Measurements from ENCODE around the gene RCOR3.
A peak's percentile ranks its signal among the peaks of the same experiment; 100 is the strongest.
"Not testable (repeated sequence)": the region's sequence is repeated elsewhere in the genome, so short reads cannot be mapped to it uniquely, and the experiment has no call there.

The RCOR3 gene

GRCh38 chr1:211260141-211261107 is 1.3 kb downstream of the RCOR3 start:
- peak overlapping the region; percentile 60; the same call in 1 of the 2 replicates for H3K27ac ChIP-seq (ENCODE audit: low read depth, low read length)
- H3K9ac ChIP-seq (ENCODE audit: low read depth, low read length): peak overlapping the region; percentile 70
- peaks cover 19% of the 10 kb centered on the region for H3K4me1 ChIP-seq (ENCODE audit: insufficient read depth, low read length)
- WGBS: under 1% methylated on average over 58 of the region's 59 CpGs
- peak overlapping the region; percentile 91 for H3K4me3 ChIP-seq (ENCODE audit: low read length)
- no peaks in the 10 kb centered on the region for H3K9me3 ChIP-seq (ENCODE audit: insufficient read depth, low read depth, low read length)
- no peaks in the 10 kb centered on the region for H3K27me3 ChIP-seq (ENCODE audit: insufficient read depth, low read length)
- H3K36me3 ChIP-seq (ENCODE audit: insufficient read depth, low read length): peaks cover 21% of the 10 kb centered on the region

GRCh38 chr1:211261229-211261628 is 2.1 kb downstream of the RCOR3 start:
- H3K9ac ChIP-seq (ENCODE audit: low read depth, low read length): peak overlapping the region; percentile 70; the same call in 1 of the 2 replicates
- 83% methylated on average over 1 of the region's 2 CpGs for WGBS
- H3K27ac ChIP-seq (ENCODE audit: low read depth, low read length): no peak overlapping the region
- peaks cover 26% of the 10 kb centered on the region for H3K36me3 ChIP-seq (ENCODE audit: insufficient read depth, low read length)
- H3K4me3 ChIP-seq (ENCODE audit: low read length): peak overlapping the region; percentile 91
- no peaks in the 10 kb centered on the region for H3K9me3 ChIP-seq (ENCODE audit: insufficient read depth, low read depth, low read length)
- peaks cover 17% of the 10 kb centered on the region for H3K4me1 ChIP-seq (ENCODE audit: insufficient read depth, low read length)
- H3K27me3 ChIP-seq (ENCODE audit: insufficient read depth, low read length): no peaks in the 10 kb centered on the region

GRCh38 chr1:211263022-211263421 is 3.9 kb downstream of the RCOR3 start:
- peaks cover 44% of the 10 kb centered on the region for H3K36me3 ChIP-seq (ENCODE audit: insufficient read depth, low read length)
- not testable (repeated sequence) for H3K4me1 ChIP-seq (ENCODE audit: insufficient read depth, low read length); H3K9ac ChIP-seq (ENCODE audit: low read depth, low read length); H3K9me3 ChIP-seq (ENCODE audit: insufficient read depth, low read depth, low read length); H3K4me3 ChIP-seq (ENCODE audit: low read length); H3K27ac ChIP-seq (ENCODE audit: low read depth, low read length); H3K27me3 ChIP-seq (ENCODE audit: insufficient read depth, low read length)
- no CpG with 5 or more reads among the region's 5 CpGs for WGBS

- WGBS: 96% methylated on average over 7 of the region's 7 CpGs
- Histone ChIP-seq H3K36me3 (ENCODE audit: insufficient read depth, low read length) (peaks cover 63% of the 10 kb centered on the region), H3K9ac (ENCODE audit: low read depth, low read length) (no peak overlapping the region), H3K9me3 (ENCODE audit: insufficient read depth, low read depth, low read length) (no peaks in the 10 kb centered on the region), H3K4me3 (ENCODE audit: low read length) (no peak overlapping the region), H3K27ac (ENCODE audit: low read depth, low read length) (no peak overlapping the region), H3K4me1 (ENCODE audit: insufficient read depth, low read length) (no peaks in the 10 kb centered on the region), H3K27me3 (ENCODE audit: insufficient read depth, low read length) (no peaks in the 10 kb centered on the region)
Observed at GRCh38 chr1:211267204-211267857, 8.2 kb downstream of the RCOR3 start.

GRCh38 chr1:211279340-211279739 is 20.2 kb downstream of the RCOR3 start:
- 75% methylated on average over 1 of the region's 1 CpG for WGBS
- no peak overlapping the region for H3K9ac ChIP-seq (ENCODE audit: low read depth, low read length)
- peaks cover 92% of the 10 kb centered on the region for H3K36me3 ChIP-seq (ENCODE audit: insufficient read depth, low read length)
- no peak overlapping the region for H3K4me3 ChIP-seq (ENCODE audit: low read length)
- no peaks in the 10 kb centered on the region for H3K27me3 ChIP-seq (ENCODE audit: insufficient read depth, low read length)
- no peak overlapping the region for H3K27ac ChIP-seq (ENCODE audit: low read depth, low read length)
- H3K4me1 ChIP-seq (ENCODE audit: insufficient read depth, low read length): peaks cover 6% of the 10 kb centered on the region; the same call in 1 of the 2 replicates
- no peaks in the 10 kb centered on the region for H3K9me3 ChIP-seq (ENCODE audit: insufficient read depth, low read depth, low read length)

- Histone ChIP-seq H3K36me3 (ENCODE audit: insufficient read depth, low read length) (peaks cover 92% of the 10 kb centered on the region), H3K9ac (ENCODE audit: low read depth, low read length) (no peak overlapping the region; the same call in 1 of the 2 replicates), H3K27me3 (ENCODE audit: insufficient read depth, low read length) (no peaks in the 10 kb centered on the region), H3K27ac (ENCODE audit: low read depth, low read length) (peak overlapping the region; percentile 25; the same call in 1 of the 2 replicates), H3K4me3 (ENCODE audit: low read length) (no peak overlapping the region), H3K4me1 (ENCODE audit: insufficient read depth, low read length) (peaks cover 6% of the 10 kb centered on the region; the same call in 1 of the 2 replicates), H3K9me3 (ENCODE audit: insufficient read depth, low read depth, low read length) (no peaks in the 10 kb centered on the region)
- WGBS: 89% methylated on average over 4 of the region's 4 CpGs
Observed at GRCh38 chr1:211280910-211281309, 21.7 kb downstream of the RCOR3 start.

- peaks cover 91% of the 10 kb centered on the region for H3K36me3 ChIP-seq (ENCODE audit: insufficient read depth, low read length)
- no peaks in the 10 kb centered on the region for H3K9me3 ChIP-seq (ENCODE audit: insufficient read depth, low read depth, low read length)
- H3K27me3 ChIP-seq (ENCODE audit: insufficient read depth, low read length): no peaks in the 10 kb centered on the region
- no peak overlapping the region for H3K4me3 ChIP-seq (ENCODE audit: low read length)
- no peak overlapping the region; the same call in 1 of the 2 replicates for H3K9ac ChIP-seq (ENCODE audit: low read depth, low read length)
- 93% methylated on average over 5 of the region's 6 CpGs for WGBS
- peaks cover 6% of the 10 kb centered on the region; the same call in 1 of the 2 replicates for H3K4me1 ChIP-seq (ENCODE audit: insufficient read depth, low read length)
- peak overlapping the region; percentile 25; the same call in 1 of the 2 replicates for H3K27ac ChIP-seq (ENCODE audit: low read depth, low read length)
Observed at GRCh38 chr1:211281320-211282022, 22.3 kb downstream of the RCOR3 start.

- Histone ChIP-seq H3K27ac (ENCODE audit: low read depth, low read length) (no peak overlapping the region), H3K27me3 (ENCODE audit: insufficient read depth, low read length) (no peaks in the 10 kb centered on the region), H3K4me3 (ENCODE audit: low read length) (no peak overlapping the region), H3K9me3 (ENCODE audit: insufficient read depth, low read depth, low read length) (no peaks in the 10 kb centered on the region), H3K4me1 (ENCODE audit: insufficient read depth, low read length) (peaks cover 6% of the 10 kb centered on the region; the same call in 1 of the 2 replicates), H3K36me3 (ENCODE audit: insufficient read depth, low read length) (peaks cover 92% of the 10 kb centered on the region), H3K9ac (ENCODE audit: low read depth, low read length) (no peak overlapping the region)
Observed at GRCh38 chr1:211282023-211282373, 22.8 kb downstream of the RCOR3 start.

- Histone ChIP-seq H3K36me3 (ENCODE audit: insufficient read depth, low read length) (peaks cover 90% of the 10 kb centered on the region), H3K4me3 (ENCODE audit: low read length) (no peak overlapping the region), H3K4me1 (ENCODE audit: insufficient read depth, low read length) (peaks cover 6% of the 10 kb centered on the region; the same call in 1 of the 2 replicates), H3K9ac (ENCODE audit: low read depth, low read length) (no peak overlapping the region), H3K9me3 (ENCODE audit: insufficient read depth, low read depth, low read length) (no peaks in the 10 kb centered on the region), H3K27me3 (ENCODE audit: insufficient read depth, low read length) (no peaks in the 10 kb centered on the region), H3K27ac (ENCODE audit: low read depth, low read length) (no peak overlapping the region)
- WGBS: 96% methylated on average over 4 of the region's 4 CpGs
Observed at GRCh38 chr1:211285196-211285595, 26.0 kb downstream of the RCOR3 start.

GRCh38 chr1:211287218-211287617 is 28.1 kb downstream of the RCOR3 start:
- 91% methylated on average over 3 of the region's 3 CpGs for WGBS
- Histone ChIP-seq H3K27ac (ENCODE audit: low read depth, low read length) (no peak overlapping the region), H3K4me3 (ENCODE audit: low read length) (no peak overlapping the region), H3K9ac (ENCODE audit: low read depth, low read length) (no peak overlapping the region), H3K27me3 (ENCODE audit: insufficient read depth, low read length) (no peaks in the 10 kb centered on the region), H3K4me1 (ENCODE audit: insufficient read depth, low read length) (no peaks in the 10 kb centered on the region), H3K9me3 (ENCODE audit: insufficient read depth, low read depth, low read length) (no peaks in the 10 kb centered on the region), H3K36me3 (ENCODE audit: insufficient read depth, low read length) (peaks cover 92% of the 10 kb centered on the region)

- peaks cover 92% of the 10 kb centered on the region for H3K36me3 ChIP-seq (ENCODE audit: insufficient read depth, low read length)
- WGBS: 93% methylated on average over 2 of the region's 2 CpGs
- H3K27ac ChIP-seq (ENCODE audit: low read depth, low read length): no peak overlapping the region
Observed at GRCh38 chr1:211292411-211292810, 33.2 kb downstream of the RCOR3 start.

More at GRCh38 chr1:211292411-211292810, 33.2 kb downstream of the RCOR3 start:
- H3K9ac ChIP-seq (ENCODE audit: low read depth, low read length): no peak overlapping the region
- H3K4me1 ChIP-seq (ENCODE audit: insufficient read depth, low read length): no peaks in the 10 kb centered on the region
- no peaks in the 10 kb centered on the region for H3K9me3 ChIP-seq (ENCODE audit: insufficient read depth, low read depth, low read length)
- H3K27me3 ChIP-seq (ENCODE audit: insufficient read depth, low read length): no peaks in the 10 kb centered on the region
- H3K4me3 ChIP-seq (ENCODE audit: low read length): no peak overlapping the region

All from HUES64 (cell line).